Measurements from ENCODE around the gene IHH. TPM values are rescaled to one million over a fixed set of nuclear protein-coding genes. Genes with fewer than 3 reads are reported as not detected.

IHH gene
- total and polyA plus RNA-seq, 2 of the 8 experiments (the other 6 are each of a cell fraction or from before 2014, with no cell fraction given) = 0.03 TPM; not detected in 1

GRCh38 chr2:219089330-219089729 is 28.6 kb upstream of the IHH start:
- TF ChIP-seq MAFK (IDR thresholded peaks at IDR 0.05; ENCODE audit: low read depth, low read length) (peak; percentile 60; the same call in 1 of the 2 replicates), SIRT6 (IDR thresholded peaks at IDR 0.05; ENCODE audit: low read length) (no peak), EGR1 (IDR thresholded peaks at IDR 0.05; ENCODE audit: borderline replicate concordance, low read depth, low read length) (no peak), RBBP5 (IDR thresholded peaks at IDR 0.05; ENCODE audit: borderline replicate concordance, low read depth, low read length) (no peak), SIN3A (conservative IDR thresholded peaks at IDR 0.05 in 1 of 2, IDR thresholded peaks at IDR 0.05 in 1 of 2; ENCODE audit: low read depth in 1 of 2, low read length in 2 of 2) (no peak), ATF2 (IDR thresholded peaks at IDR 0.05; ENCODE audit: low read length) (no peak)
- no peak overlapping the region for H3K56ac ChIP-seq (replicated peaks; ENCODE audit: insufficient read length, low read depth, low read length)
- H2BK12ac ChIP-seq (ENCODE audit: low read depth, low read length) = no peak overlapping the region
- H3K27ac ChIP-seq (ENCODE audit: low read depth, low read length) = no peak overlapping the region
- WGBS, 2 experiments (ENCODE audit: extremely low coverage in 1 of 2, insufficient coverage in 1 of 2, insufficient read length in 1 of 2, insufficient replicate concordance in 2 of 2, low coverage in 1 of 2, low lambda C conversion rate in 2 of 2, missing lambda C conversion rate in 1 of 2) = 99% methylated on average over 4 of the region's 4 CpGs; no CpG with 5 or more reads in 1 of the 2 experiments
- CTCF ChIA-PET (ENCODE audit: partially characterized antibody) = interaction anchor here (1.4 to 62.8 kb wide), 4 partner anchors 11 to 59 kb away, joined by 5 to 1777 read pairs (median 72); no protein-coding TSS in a partner anchor
- H3K9ac ChIP-seq (replicated peaks in 1 of 4; ENCODE audit: extremely low read depth in 1 of 4, low read depth in 3 of 4, low read length in 3 of 4) = no peak overlapping the region
- H3K4me2 ChIP-seq (ENCODE audit: insufficient read depth in 1 of 2, low read depth in 2 of 2, low read length in 2 of 2) = no peak overlapping the region
- no peak overlapping the region for H4K5ac ChIP-seq (ENCODE audit: insufficient read length, low read depth, low read length)
- no peaks in the 10 kb centered on the region for H3K9me3 ChIP-seq (ENCODE audit: insufficient read depth in 2 of 2, low read depth in 1 of 2, low read length in 1 of 2)
- H3K4ac ChIP-seq (replicated peaks; ENCODE audit: insufficient read length, low read depth, low read length) = no peak overlapping the region
- H3K23me2 ChIP-seq (ENCODE audit: low read depth, low read length) = no peaks in the 10 kb centered on the region
- H3K27me3 ChIP-seq (replicated peaks in 1 of 4; ENCODE audit: control insufficient read depth in 3 of 4, extremely low read depth in 1 of 4, insufficient read depth in 3 of 4, low read length in 3 of 4) = peaks cover 0 to 1% (median 0%) of the 10 kb centered on the region in 4 experiments; a peak in 1 of 7 replicates
- no peak overlapping the region for H2AK5ac ChIP-seq (ENCODE audit: low read depth, low read length)
- H4K20me1 ChIP-seq (replicated peaks in 1 of 2; ENCODE audit: control insufficient read depth in 1 of 2, insufficient read depth in 2 of 2, low read length in 2 of 2) = peaks cover 0 to 2% of the 10 kb centered on the region in 2 experiments
- no peak overlapping the region for H3K4me3 ChIP-seq (ENCODE audit: extremely low read depth in 1 of 4, insufficient read depth in 2 of 4, low read depth in 3 of 4, low read length in 4 of 4)
- no peak overlapping the region for H4K8ac ChIP-seq (ENCODE audit: extremely low read depth, insufficient read depth, low read length)
- H3K14ac ChIP-seq (ENCODE audit: insufficient read length) = no peak overlapping the region
- no peak overlapping the region for H3K23ac ChIP-seq (ENCODE audit: insufficient read length)
- no peaks in the 10 kb centered on the region for H3K79me1 ChIP-seq (ENCODE audit: low read depth, low read length)
- no peak overlapping the region for H3K18ac ChIP-seq (ENCODE audit: extremely low read depth, low read length)
- H2AFZ ChIP-seq (ENCODE audit: low read length) = no peak overlapping the region
- peaks cover 0 to 3% (median 0%) of the 10 kb centered on the region in 4 experiments; a peak in 1 of 7 replicates for H3K4me1 ChIP-seq (replicated peaks in 1 of 4; ENCODE audit: control insufficient read depth in 3 of 4, insufficient read depth in 4 of 4, low read length in 3 of 4)
- H2BK5ac ChIP-seq (ENCODE audit: low read depth, low read length) = no peak overlapping the region
- no peak overlapping the region for H4K91ac ChIP-seq (replicated peaks; ENCODE audit: insufficient read length, low read length)
- H2BK20ac ChIP-seq (ENCODE audit: low read length) = no peak overlapping the region
- H2BK15ac ChIP-seq (ENCODE audit: low read length) = no peak overlapping the region
- no peak overlapping the region for H2BK120ac ChIP-seq (replicated peaks; ENCODE audit: low read depth, low read length)
- no peak for FAIRE-seq
- no peak for DNase-seq (ENCODE audit: low read depth in 1 of 2, low spot score in 2 of 2)
- POLR2A ChIA-PET (ENCODE audit: partially characterized antibody) = no interaction called here
- no peaks in the 10 kb centered on the region for H3K79me2 ChIP-seq (ENCODE audit: control insufficient read depth in 1 of 2, insufficient read depth in 2 of 2, low read length in 2 of 2)
- H3K36me3 ChIP-seq (ENCODE audit: control insufficient read depth in 2 of 4, insufficient read depth in 4 of 4, low read length in 3 of 4) = no peaks in the 10 kb centered on the region

Measured in H1 (cell line).